ENCODE measurements around the gene PKNOX2.

DNA sequence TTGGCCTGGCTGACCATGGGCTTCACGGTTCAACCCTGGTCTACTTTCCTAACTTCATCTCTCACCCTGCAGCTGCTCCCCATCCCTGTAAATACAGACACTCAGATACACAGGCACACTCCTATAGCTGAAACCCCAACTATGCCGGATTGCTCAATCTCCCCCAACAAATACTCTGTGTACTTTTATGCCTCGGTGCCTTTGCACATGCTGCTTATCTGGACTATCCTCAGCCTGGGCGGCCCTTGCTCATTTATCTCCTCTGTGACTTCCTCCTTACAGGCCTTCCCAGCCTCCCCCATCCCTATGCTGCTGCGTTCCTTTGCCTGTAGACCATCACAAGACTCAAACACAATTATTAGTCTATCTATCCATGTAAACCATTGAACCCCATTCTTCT lies 76.6 kb downstream of the PKNOX2 start:
- TF ChIP-seq, protein P1, sequence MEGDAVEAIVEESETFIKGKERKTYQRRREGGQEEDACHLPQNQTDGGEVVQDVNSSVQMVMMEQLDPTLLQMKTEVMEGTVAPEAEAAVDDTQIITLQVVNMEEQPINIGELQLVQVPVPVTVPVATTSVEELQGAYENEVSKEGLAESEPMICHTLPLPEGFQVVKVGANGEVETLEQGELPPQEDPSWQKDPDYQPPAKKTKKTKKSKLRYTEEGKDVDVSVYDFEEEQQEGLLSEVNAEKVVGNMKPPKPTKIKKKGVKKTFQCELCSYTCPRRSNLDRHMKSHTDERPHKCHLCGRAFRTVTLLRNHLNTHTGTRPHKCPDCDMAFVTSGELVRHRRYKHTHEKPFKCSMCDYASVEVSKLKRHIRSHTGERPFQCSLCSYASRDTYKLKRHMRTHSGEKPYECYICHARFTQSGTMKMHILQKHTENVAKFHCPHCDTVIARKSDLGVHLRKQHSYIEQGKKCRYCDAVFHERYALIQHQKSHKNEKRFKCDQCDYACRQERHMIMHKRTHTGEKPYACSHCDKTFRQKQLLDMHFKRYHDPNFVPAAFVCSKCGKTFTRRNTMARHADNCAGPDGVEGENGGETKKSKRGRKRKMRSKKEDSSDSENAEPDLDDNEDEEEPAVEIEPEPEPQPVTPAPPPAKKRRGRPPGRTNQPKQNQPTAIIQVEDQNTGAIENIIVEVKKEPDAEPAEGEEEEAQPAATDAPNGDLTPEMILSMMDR (IDR thresholded peaks at IDR 0.05): no peak
- TF ChIP-seq POLR2A (IDR thresholded peaks at IDR 0.05): no peak

All from lower leg skin (tissue), 3 donors.